HG03457 (cell line): Measurements from ENCODE around the gene FOXA3.

Experiments used
- ATAC-seq: cut with Tn5 transposase; IDR thresholded peaks from one replicate; pipeline ENCODE4 v1.9.1; 2021; ENCODE audit warnings: moderate number of reproducible peaks; ENCODE audit not compliant: unreplicated experiment

The FOXA3 gene

GRCh38 chr19:45863840-45864628 is at the start of gene FOXA3:
Gene FOXA3 (plus strand): TSS chr19:45864326. CDS start chr19:45864457, 131 bp downstream.
- no peak for ATAC-seq

GRCh38 chr19:45814851-45815480 is 49.2 kb upstream of the FOXA3 start, which contains the start of gene RSPH6A:
Gene RSPH6A (minus strand): TSS chr19:45815308. CDS start chr19:45815176, 132 bp downstream.
- ATAC-seq = no peak

DNA sequence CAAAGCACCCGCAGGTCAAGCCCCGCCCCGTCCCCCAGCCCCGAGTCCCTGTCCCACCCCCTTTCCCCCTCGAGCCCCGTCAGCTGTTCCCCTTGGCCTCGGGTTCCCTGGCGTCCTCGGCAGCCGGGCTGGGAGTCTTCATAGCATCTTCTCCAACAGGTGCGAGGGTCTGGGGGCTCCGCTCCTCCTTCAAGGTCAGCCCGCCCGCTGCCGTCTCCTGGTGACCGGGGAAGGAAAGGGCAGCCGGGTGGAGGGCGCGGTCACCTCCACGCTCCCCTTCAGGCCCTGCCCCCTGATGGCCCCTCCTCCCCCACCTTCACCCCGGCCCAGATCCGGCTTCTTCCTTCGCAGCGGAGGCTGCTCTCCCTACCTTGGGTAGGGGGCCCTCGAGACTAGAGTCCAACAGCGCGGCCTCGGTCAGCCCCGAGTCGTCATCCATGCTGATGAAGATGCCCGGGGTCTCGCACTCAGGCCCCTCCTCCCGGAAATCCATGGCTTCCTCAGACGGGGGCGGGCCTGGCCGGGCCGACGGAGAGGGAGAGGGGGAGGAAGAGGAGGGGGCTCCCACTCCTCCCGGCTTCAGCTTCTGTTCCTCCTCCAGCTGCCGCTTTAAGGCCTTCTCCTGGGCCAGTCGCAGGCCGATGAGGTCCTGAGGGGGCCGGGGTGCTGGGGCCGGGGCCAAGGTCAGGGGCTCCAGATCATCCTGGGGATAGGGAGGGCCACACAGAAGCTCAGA is 48.5 kb upstream of the FOXA3 start:
- ATAC-seq = no peak

GRCh38 chr19:45816236-45817009 is 47.7 kb upstream of the FOXA3 start:
- no peak for ATAC-seq

GRCh38 chr19:45817010-45817724 is 47.0 kb upstream of the FOXA3 start:
- peak; percentile 58 for ATAC-seq

DNA sequence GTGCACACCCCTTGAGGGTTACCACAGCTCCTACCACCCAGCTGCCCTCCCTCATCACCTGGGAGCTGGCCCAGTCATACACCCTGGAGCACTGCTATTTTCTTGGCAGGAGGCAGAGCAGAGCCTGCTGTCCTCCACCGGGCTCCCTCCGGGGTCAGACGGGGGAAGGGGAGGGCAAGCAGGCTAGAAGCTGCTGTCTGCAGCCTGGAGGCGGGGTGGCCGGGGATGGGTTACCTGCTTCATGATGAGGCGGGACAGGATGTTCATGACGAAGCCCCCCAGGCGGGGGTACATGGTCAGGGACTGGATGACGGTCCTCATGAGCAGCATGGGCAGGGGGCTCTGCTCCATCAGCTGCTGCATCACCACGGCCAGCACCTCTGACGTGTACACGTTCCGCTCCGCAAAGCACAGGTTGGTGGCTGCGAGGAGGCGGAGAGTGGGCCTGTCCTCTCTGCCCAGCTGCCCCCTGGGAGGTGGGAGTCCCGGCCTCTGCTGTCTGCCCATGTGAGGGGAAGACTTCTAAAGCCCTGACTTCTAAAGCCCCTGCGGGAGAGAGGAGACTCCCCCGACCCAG is 46.3 kb upstream of the FOXA3 start:
- no peak for ATAC-seq

- ATAC-seq = no peak
Observed at GRCh38 chr19:45819769-45820168, 44.4 kb upstream of the FOXA3 start.

DNA sequence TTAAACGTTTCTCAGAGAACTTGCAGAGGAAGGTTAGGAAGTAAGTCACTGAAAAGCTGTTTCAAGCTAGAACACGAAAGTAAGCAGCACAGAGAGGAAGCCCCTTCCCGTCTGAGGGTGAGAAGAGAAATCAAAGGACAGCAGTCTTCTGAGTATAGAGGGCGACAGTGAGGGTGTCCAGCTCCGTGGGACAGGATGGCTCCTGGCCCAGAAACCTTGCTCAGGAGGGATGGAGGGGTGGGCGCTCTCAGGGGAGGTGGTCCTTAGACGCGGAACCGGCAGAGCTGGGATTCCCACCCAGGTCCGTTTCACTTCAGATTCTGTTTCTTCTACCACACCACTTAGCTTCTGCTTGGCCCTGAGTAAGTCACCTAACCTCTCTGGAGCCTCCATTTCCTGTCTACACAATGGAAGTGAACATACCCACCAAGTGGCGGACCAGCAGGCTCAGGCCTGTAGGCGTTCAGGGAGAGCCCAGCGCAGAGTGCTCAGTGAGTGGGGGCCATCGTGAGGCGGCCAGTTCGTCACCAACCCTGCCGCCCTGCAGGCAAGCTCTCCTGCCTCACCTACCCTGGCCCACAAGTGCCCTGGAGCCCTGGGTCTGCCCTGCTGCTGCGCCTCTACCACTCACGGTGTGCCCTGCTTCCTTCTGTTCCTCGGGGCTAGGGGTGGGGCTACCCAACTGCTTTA is 43.6 kb upstream of the FOXA3 start:
- ATAC-seq = no peak

GRCh38 chr19:45821103-45821521 is 43.0 kb upstream of the FOXA3 start:
- ATAC-seq = no peak

DNA sequence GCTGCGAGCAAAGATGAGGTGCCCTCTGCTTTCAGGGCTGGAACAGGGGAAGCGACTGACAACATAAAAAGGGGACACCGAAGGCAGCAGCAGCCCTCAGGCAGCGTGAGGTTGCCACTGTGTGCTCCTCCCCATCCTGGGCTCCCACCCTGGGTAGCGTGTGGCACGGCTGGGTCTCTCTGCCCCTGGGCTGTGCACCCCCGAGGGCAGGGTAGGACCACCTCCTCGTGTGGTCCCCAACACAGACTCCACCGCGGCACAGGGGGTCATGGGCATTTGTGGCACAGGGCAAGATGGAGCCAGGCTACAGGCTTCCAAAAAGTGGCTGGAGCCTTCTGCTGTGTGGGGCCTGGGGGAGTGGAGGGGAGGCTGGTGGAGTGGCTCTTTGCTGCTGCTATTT is 42.6 kb upstream of the FOXA3 start:
- ATAC-seq = no peak

DNA sequence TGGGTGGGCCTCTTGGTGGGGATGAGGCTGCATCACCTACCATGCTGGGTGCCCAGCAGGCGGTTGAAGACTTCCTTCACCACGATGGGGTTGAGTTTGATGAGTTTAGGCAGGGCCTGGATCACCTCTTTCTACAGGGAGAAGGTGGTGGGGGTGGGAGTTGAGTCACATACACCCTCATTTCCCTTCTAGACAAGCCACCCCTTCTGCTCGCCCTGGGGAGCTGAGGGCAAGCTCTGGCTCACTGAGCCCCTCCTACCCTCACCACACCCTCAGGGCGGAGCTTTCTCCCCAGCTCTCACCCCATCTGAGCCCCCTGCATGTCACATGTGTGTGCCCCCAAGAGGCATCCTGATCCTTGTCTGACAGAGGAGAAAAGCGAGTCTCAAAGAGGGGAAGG is 41.4 kb upstream of the FOXA3 start:
- no peak for ATAC-seq

DNA sequence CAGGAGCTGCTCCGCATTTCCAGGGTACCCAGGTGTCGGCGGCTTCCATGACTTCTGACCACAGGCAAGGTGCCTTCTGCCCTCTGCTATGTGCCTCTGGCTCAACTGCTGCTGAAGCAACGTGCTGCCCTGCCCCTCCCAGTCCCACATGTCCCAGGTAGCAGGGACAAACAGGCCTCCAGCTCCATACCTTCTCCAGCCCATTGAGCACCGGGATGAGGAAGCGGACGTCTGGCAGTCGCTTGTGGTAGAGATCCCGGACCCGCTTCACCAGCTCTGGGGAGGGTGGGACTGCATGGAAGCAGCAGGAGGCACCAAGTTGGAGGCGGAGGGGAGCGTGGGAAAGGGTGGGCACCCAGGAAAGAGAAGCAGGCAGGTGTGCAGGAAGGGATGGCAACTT is 40.9 kb upstream of the FOXA3 start:
- no peak for ATAC-seq

- no peak for ATAC-seq
Observed at GRCh38 chr19:45824041-45824471, 40.1 kb upstream of the FOXA3 start.

DNA sequence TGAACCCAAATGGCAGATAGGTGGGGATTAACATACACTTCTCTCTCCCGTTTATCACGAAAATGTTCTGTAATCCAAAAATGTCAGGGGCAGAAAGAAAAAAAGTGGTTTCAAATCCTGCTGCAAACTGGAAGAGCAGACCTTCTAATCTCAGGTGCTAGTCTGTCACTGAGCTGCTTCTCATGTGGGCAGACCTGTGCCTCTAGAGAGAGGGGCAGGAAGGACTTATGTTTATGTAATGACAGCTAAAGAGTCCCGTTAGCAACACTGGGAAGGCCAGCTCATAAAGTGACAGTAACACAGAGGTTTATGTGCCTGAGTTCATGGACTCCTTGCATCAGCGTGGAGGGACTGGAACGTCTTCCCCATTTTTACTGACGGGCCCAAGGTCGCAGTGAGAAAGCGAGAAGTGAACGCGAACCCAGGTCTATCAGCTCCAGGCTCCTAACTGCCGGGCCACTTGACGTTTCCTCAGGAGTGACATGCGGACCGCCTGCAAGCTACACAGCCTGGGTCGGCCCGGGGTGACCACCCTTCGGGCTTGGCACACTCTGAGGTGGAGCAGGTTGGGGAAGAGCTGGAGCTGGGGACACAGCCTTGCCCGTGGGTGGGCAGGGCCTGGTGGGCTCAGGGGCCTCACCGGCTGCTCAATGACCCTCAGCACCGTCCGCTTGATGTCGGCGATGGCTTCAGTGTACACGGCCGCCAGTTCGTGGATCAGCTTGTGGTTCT is 39.4 kb upstream of the FOXA3 start:
- no peak for ATAC-seq

GRCh38 chr19:45825263-45825605 is 38.9 kb upstream of the FOXA3 start:
- no peak for ATAC-seq

GRCh38 chr19:45825917-45826893 is 37.9 kb upstream of the FOXA3 start:
- no peak for ATAC-seq

DNA sequence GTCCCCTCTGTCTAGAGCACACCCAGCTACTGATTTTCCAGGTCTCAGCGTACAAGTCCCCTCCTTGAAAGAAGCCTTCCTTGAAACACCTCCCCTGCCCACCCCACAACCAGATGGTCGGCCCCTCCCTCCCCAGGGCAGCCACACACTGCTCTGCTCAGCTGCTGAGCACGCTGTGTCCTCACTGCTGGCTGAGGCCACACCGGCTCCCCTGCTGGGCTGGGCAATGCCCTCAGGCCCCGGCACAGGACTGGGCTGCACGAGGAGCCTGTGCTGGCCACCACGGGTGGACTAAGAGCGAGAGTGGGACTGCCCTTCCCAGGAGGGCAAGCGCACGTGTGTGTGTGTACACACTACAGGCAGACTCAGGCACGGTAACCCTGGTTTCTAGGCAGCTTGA is 37.2 kb upstream of the FOXA3 start:
- no peak for ATAC-seq
